Left renal cortex interstitium (tissue), 4 donors: ENCODE results near the gene ALG12. TPM values are rescaled to one million over a fixed set of nuclear protein-coding genes. Genes with fewer than 3 reads are reported as not detected.

Experiments used
- DNase-seq, 4 donors: peaks; one replicate each; pipeline ENCODE4 v3.0.0-alpha.2; 2013; ENCODE audit warnings: low read depth in 4 of 4, low spot score in 2 of 4, missing footprints in 1 of 4
- polyA plus RNA-seq, 4 donors: library from polyadenylated mRNA; unstranded; fragments of 120-200 nt; gene quantifications; one replicate each; pipeline ENCODE4 v1.2.1, GENCODE V29; 2013; ENCODE audit not compliant: insufficient read length in 4 of 4

The ALG12 gene
- 10 to 100 TPM; 23.0 to 43.3 (median 37.2) TPM for polyA plus RNA-seq

DNA sequence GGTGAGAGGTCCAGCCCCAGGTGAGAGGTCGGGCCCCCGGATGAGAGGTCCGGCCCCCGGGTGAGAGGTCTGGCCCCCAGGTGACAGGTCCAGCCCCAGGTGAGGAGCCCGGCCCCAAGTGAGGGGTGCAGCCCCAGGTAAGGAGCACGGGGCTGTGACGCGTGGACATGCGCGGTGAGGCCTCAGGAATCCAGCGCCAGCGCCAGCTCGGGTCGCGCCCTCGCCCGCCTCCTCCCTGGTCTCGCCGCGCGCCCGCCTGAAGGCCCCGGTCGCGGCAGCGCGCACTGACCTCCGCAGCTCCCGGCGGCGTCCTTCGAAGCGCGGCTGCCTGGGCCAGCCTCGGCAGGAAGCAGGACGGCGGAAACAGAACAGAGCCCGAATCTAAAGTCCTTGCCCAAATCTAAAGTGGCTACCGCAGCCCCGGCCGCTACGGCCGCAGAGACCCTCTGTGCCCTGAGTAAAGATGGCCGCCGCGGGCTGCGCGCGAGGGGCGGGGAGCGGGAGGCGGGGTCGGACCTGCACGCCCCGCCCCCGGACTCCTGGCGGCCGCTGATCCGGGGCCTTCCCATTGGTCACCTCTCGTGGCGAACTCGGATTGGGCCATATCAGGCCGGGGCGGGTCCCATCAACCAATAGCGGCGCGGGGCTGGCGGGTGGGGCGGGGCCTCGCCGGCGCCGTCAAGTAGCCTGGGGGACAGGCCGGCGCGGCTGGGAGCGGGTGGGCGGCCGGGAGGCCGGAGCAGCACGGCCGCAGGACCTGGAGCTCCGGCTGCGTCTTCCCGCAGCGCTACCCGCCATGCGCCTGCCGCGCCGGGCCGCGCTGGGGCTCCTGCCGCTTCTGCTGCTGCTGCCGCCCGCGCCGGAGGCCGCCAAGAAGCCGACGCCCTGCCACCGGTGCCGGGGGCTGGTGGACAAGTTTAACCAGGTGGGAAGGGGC, at the start of gene ALG12, which contains the start of gene CRELD2:
Gene ALG12 (minus strand): TSS at position 465 of the 937 bp plus-strand sequence. CDS start 4,673 bp downstream, outside the sequence.
Gene CRELD2 (plus strand): TSS at position 661 of the 937 bp plus-strand sequence. CDS start 136 bp downstream, at position 797.
- peak; percentile 83 to 93 (median 91) for DNase-seq

DNA sequence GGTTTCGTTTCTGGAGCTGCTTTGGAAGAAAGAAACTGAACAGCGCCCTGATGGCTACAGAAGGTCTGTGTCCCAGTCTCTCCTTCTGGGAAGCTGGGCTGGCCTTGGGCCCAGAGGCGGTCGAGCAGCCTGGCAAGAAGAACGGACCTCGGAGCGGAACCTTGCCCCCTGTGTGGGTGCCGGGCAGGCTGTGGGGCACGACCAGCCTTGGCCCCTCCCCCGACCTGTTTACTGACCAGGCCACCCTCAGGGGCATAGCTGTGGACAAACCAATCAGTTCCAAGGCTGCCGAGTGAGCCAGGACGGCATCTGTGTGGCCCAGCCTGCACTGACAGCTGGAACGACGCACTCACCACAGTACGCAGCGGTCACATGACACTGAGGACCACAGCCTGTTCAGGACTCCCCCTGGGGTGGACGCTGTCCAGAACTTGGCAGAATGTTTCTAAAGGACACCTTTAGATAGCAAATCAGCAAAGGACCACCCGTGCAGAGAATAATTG, 49.5 kb upstream of the ALG12 start:
- no peak for DNase-seq

DNA sequence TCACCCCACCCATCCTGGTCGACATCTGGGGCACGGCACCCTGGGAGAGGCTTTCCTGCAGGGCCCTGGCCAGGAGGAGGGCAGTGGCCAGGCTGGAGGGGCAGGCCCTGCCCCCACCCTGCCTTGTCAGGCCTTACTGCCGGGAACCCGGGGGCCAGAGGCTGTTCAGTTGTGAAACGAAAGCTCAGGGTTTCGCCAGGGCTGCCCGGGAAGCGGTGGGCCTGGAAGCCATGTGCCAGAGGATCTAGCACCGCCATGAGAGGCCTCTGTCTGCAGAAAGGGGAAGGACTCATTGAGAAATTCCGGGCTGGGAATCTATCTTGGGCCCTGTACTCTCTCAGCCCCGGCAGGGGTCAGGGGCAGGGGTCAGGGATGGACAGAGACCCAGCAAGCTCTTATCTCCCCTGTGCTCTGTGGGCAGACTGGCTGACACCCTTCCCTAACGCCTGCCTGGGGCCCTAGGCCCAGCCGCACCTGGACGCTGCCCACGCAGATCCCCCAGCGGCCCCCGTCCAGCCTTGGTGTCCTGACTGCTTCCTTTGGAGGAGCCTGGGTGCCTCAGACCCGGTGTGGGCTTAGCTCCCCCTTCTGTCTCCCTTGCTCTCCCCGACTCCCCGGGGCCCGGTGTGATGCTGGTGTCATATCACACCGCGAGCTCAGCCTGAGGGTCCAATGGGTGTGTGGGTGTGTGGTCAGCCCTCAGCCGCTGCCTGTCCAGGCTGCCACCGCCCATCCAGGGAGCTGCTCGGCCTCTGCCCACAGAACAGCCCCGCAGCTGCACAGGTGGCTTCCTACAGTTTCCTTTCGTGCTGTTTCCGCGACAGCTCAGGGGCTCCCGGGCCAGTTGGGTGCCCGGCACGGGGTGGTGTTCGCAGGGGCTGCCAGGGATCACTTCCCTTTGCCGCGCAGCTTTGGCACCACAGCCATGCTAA, 48.8 kb upstream of the ALG12 start:
- DNase-seq: no peak

DNA sequence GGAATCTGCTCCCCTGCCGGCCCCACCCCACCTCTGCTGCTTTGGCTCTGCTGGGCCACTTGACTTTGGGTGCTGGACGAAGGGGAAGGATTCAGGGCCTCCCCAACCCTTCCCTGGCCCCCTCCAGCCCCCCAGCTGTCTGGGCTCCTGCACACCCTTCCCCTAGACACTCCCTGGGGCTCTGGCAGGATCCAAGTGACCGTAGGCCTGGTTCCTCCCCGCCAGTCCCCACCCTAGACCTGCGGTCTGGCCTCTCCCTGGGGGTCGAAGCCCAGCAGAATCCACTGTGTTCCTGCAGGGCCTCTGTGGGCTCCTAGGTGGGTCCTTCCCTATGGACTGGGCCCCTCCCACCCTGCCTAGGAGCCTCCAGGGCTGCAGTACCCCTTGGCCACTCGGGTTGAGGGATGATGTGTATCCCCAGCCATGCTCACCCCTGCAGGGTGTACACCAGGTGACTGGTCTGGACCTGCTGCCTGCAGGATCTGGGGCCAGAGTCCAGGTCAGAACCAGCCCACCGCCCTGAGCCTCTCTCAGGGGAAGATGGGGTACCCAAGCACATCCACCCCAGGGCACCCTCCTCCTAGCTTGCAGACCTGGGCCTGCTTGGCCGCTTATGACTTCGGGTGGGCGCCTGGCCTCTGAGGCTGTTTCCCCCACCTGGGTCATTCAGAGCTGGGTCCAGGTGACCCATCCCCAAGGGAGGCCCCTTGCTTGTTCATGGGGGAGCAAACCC, 48.0 kb upstream of the ALG12 start:
- DNase-seq: no peak

DNA sequence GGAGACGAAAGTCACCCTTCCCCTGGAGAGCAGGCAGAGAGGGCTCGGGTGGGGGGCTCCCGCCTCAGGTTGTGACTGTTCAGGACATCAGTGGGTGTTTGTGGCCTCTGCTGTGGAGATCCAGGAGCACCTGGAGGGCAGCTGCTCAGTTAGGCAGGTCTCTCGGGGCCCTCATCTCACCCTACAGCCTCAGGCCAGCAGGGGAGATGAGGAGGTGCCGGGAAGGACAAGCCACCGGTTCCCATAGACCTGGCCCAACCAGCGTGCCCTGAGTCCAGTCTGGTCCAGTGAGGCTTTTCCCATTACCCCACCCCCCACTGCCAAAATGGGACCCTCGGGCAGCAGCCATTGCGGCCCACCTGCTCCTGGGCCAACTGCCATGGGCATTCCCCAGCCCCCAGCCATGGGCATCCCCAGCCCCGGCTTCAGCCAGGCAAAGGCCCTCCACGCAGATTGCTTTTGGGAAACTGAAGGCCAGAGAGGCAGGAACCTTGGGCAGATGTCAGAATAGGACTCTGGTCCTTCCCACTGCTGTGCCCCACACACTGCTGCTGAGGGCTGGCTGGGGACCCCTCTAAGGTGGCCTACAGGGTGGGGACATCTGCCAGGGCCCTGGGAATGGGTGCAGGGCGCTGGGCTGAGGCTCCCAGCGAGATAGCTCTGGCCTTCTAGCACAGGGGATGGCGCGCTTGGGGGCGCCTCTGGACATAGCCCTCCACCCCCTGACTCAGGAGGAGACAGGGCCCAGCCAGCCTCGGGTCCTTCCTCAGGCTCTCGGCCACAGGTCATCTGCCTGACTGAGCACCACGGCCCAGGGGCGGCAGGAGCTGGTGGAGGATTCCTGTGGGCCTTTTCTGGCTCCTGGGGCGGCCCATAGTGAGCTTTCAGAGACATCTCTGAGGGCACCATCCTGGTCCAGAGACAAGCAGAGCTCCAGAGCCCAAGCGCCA, 47.1 kb upstream of the ALG12 start:
- DNase-seq: no peak

DNA sequence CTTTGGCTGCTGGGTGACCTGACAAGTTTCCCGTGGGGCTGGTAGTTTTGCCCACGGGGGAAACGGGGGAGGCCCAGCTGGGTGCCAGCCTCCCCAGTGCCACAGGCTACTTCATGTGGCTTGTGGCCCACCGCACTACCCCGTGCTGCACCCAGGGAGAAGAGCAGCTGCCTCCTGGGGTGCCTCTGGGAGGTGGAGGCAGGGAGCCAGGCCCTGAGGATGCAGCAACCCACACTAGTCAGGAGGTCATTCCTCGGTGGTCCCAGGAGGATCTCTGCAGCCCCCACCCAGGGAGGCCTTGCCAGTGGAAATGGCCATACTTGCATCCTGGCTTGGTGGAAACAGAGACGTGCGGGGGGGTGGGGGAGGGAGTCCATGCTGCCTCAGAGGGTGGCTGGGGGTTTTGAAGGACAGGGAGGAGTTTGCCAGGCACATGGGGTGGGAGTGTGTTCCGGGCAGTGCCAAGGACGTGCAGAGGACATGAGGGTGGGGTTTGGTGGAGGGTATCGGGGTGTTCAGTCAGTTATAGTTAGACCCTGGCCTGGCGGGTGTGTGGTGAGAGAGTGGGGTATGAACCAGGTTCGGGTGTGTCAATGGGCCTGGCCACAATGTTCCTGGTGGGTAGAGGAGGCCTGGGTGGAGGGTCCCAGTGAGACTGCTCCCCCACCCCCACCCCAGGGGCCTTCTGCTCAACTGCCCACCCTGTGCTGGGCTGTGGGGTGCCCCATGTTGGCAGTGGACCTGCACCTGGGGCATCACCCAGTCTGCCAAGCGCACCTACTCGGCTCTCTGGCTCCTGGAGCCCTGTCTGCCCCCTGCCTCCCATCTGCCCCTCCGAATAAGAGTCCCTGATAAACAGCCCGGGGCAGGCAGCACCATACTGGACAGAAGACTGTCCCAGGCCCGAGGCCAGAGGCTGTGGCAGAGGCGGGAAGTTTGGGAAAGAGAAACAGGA, 46.2 kb upstream of the ALG12 start:
- no peak for DNase-seq

DNA sequence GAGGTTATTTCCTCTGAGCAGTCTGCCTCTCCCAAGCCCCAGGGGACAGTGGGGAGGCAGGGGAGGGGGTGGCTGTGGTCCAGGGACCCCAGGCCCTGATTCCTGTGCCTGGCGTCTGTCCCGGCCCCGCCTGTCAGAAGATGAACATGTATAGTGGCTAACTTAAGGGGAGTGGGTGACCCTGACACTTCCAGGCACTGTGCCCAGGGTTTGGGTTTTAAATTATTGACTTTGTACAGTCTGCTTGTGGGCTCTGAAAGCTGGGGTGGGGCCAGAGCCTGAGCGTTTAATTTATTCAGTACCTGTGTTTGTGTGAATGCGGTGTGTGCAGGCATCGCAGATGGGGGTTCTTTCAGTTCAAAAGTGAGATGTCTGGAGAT, 45.4 kb upstream of the ALG12 start:
- DNase-seq: no peak

DNA sequence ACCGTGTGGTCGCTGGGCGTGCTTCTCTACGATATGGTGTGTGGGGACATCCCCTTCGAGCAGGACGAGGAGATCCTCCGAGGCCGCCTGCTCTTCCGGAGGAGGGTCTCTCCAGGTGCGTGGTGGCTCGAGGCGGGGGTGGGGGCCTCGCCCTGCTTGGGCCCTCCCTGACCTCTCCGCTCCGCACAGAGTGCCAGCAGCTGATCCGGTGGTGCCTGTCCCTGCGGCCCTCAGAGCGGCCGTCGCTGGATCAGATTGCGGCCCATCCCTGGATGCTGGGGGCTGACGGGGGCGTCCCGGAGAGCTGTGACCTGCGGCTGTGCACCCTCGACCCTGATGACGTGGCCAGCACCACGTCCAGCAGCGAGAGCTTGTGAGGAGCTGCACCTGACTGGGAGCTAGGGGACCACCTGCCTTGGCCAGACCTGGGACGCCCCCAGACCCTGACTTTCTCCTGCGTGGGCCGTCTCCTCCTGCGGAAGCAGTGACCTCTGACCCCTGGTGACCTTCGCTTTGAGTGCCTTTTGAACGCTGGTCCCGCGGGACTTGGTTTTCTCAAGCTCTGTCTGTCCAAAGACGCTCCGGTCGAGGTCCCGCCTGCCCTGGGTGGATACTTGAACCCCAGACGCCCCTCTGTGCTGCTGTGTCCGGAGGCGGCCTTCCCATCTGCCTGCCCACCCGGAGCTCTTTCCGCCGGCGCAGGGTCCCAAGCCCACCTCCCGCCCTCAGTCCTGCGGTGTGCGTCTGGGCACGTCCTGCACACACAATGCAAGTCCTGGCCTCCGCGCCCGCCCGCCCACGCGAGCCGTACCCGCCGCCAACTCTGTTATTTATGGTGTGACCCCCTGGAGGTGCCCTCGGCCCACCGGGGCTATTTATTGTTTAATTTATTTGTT, 44.8 kb upstream of the ALG12 start:
- no peak for DNase-seq

DNA sequence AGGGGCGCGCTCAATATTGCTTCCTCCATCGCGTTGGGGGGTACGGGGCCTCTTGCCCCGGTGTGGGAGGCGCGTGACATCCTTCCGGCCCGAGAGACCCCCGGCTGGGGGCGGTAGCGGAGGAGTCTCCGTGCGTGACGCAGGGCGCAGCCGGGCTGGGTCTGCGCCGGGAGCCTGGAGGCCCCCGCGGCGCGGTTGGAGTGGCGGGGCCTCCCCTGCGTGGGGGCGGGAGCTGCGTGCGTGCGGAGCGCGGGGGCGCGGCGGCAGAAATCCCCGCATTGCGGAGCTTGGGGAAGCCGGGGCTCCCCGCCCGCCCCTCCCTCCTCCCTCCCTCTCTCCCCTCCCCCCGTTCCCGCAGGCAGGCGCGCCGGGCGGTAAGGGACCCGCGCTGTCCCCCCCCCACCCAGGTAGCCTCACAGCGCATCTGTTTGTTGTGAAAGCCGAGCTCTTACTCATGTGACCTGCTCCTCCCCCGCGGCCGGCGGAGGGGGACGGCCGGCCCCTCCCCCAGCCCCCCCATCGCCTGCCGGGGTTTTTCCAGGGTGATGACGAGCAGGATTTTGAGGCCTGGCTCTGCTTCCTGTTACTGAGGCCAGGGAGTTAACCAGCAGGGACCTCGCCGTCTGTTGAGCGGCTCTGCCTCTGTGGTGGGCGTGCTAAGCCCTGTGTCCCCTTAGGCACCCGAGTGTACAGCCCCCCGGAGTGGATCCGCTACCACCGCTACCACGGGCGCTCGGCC, 43.9 kb upstream of the ALG12 start:
- peak in 3 of 4 donors; percentile 72 to 82 (median 78) for DNase-seq

DNA sequence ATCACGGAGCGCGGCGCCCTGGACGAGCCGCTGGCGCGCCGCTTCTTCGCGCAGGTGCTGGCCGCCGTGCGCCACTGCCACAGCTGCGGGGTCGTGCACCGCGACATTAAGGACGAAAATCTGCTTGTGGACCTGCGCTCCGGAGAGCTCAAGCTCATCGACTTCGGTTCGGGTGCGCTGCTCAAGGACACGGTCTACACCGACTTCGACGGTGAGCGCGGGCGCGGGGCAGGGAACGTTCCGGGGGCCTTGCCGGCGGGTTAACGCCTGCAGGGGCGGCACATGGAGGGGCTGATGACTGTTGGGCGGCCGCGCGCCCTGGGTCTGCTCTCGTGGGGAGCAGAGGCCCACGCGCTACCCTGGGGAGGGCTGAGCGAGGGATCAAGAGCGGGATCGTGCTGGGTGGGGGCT, 43.4 kb upstream of the ALG12 start:
- DNase-seq: no peak

DNA sequence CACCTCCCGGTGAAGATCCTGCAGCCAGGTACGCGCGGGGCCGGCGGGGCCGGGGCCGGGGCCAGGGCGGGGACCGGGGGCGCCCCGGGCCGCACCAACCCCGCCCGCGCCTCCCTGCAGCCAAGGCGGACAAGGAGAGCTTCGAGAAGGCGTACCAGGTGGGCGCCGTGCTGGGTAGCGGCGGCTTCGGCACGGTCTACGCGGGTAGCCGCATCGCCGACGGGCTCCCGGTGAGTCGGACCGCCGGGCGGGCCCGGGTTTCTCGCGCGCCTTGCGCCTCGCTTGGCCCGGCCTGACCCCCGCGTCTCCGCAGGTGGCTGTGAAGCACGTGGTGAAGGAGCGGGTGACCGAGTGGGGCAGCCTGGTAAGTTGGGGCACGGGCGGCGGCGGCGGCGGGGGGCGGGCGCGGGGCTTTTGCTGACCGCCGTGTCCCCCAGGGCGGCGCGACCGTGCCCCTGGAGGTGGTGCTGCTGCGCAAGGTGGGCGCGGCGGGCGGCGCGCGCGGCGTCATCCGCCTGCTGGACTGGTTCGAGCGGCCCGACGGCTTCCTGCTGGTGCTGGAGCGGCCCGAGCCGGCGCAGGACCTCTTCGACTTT, 42.9 kb upstream of the ALG12 start:
- DNase-seq: no peak

DNA sequence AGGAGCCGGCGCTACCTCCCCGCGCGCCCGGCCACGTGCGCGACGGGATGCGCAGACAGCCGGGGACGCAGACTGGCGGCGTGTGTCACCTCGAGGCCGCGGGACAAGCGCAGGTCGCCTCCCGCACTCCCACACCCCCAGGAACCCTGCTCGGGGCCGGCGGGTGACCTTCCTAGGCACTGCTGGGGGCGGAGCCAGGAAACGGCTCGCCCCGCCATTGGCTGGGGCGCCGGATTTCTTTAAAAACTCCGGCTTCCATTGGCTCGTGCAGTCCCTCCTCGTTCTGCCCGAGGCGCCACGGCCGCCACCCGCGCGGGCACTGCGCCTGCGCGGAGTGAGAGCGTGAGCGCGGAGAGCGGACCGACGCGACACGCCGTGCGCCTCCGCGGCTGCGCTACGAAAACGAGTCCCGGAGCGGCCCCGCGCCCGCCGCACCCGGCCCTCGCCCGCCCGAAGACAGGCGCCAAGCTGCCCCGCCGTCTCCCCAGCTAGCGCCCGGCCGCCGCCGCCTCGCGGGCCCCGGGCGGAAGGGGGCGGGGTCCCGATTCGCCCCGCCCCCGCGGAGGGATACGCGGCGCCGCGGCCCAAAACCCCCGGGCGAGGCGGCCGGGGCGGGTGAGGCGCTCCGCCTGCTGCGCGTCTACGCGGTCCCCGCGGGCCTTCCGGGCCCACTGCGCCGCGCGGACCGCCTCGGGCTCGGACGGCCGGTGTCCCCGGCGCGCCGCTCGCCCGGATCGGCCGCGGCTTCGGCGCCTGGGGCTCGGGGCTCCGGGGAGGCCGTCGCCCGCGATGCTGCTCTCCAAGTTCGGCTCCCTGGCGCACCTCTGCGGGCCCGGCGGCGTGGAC, 42.1 kb upstream of the ALG12 start, which contains the start of gene PIM3:
Gene PIM3 (plus strand): TSS at position 614 of the 846 bp plus-strand sequence. CDS start 176 bp downstream, at position 790.
- DNase-seq: peak; percentile 77 to 93 (median 90)

DNA sequence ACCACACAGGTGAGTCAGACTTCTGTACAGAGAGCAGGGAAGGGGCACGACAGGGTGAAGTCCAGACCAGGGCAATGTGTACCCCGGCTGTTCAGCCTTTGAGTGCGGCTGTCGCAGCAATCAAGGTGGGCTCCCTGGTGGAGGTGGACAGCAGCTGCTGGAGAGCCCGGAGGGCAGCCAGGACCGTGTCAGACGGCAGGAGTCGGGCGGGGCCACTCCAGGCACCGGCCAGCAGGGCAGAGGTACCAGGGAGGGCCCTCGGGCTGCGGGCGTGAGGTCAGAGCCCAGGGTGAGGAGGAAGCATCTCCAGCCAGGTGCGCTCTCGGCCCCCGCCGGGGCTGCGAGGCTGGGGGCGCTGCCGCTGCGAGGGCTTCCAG, 41.5 kb upstream of the ALG12 start:
- no peak for DNase-seq

DNA sequence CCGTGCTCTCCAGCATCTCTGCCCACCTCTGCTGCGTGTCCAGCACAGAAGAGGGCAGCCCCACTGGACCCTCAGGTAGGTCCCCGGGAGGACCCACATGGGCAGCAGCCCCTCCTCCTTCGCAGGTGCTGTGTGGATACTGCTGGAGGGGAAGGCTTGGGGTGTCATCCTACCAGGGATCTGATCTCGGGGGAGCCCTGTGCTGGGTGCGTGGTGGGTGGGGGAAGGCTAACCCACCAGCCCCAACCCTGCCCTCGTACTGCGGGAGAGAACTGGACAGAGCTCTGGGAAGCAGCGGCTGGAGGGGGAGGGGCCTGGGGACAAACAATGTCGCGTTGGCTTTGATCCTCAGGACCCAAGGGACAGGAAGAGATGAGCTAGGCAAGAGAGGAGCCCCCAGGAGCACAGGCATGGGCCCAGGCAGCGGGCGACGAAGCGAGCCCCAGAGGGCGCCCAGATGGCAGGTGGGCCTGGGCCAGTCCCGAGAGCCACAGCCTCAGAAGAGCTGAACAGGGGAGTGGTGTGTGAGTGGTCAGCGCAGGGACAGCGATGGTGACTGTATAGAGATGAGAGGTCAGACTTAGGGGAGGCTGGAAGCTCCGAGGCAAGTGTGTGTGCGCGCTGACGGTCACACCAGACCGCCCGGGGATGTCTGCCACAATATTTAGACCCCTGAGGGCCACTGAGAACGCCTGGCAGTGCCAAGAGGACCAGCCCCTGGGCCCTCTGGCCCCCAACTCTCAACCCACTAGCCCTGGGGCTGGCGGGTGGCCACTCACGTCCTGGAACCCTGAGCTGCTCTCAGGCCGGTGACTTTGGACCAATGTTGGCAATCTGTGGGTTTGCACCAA, 40.9 kb upstream of the ALG12 start:
- no peak for DNase-seq
